ENCODE data around the gene RS1.

Gene RS1

DNA sequence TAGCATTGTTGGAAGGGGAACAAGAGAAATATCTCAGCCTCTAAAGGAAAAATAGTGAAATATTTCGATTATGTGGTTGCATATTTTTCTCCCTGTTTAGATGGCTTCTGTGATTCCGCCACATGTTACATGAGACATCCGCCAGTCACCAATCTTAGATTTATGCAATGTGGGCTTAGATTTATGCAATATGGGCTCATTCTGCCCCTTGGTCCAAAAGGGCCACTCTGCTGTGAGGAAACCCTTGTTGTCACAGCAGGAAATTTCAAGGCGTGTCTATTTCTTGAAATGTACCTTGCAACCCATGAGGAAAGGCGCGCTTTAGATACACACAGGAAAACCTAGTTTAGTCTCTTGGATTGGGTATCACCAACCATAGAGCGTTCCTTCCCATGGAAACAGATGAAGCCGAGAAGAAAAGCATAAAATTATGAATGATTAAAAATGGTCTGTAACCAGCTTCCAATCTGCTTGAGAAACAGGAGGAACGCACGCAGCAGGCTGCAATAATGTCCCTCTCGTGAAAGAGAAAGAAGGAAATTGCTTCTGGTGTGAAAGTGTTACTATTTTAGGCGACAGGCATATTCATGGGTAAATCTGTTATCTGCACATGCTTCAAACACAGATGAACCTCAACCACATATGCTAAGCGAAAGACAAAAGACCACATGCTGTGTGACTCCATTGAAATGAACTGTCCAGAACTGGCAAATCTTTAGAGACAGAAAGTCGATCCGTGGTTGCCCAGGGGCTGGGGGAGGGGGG lies 3.7 kb downstream of the RS1 start:
- no peak for DNase-seq

DNA sequence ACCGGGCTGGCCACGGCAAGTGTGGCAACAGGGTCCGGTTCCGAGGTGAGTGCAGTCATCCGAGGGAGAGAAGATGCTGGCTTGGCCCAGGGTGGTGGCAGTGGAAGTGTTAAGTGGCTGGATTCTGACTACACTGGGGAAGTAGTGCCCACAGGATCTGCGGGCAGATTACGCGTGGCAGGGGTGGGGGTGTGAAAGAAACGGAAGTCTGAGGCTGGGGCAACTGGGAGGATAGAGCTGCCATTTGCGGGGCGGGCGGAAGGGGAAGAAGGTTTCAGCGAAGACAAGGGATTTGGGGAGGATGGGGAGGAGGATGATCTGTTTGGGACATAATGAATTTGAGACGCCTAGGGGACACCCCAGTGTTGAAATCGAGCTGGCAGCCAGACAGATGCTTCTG lies 5.3 kb downstream of the RS1 start:
- DNase-seq = no peak

GRCh38 chrX:18664947-18665346 lies 7.0 kb downstream of the RS1 start:
- no peak for DNase-seq

DNA sequence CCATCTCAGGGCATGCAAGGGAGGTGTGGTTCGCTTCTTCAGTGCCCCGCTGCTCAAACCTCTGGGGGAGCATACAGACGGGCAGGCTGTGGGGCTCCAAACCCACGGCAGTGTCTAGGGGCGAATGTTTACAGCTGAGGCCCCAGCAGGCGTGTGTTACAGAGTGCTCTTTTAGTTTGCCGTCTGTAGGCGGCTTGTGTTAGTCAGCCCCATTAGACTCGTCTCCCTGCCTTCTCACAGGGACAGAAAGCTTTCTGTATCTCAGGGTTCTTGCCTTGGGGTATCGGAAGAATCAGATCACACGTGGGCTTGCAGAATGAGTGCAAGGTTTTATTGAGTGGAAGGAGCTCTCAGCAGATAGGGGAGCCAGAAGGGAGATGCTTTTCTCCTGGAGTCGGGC lies 10.6 kb downstream of the RS1 start:
- DNase-seq = no peak

GRCh38 chrX:18654875-18655836 lies 16.8 kb downstream of the RS1 start:
- DNase-seq = no peak

DNA sequence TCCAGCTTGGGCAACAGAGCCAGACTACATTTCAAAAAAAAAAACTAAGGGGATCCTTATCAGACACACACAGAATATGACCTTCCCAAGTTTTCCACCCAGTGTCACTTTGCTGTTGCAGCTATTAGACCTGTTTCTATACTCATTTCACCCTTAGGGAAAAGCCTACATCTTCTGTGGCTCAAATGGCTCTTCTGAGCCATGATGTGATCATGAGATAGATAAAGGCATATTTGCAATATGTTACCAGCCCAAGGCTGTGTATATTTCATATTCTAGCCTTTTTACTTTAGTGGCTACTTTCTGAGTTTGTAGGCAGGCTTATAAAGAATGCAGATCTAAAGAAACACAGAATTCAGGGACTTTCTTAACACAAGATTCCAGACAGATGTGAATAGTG lies 19.3 kb downstream of the RS1 start:
- no peak for DNase-seq

GRCh38 chrX:18650662-18651061 lies 21.2 kb downstream of the RS1 start:
- no peak for DNase-seq

DNA sequence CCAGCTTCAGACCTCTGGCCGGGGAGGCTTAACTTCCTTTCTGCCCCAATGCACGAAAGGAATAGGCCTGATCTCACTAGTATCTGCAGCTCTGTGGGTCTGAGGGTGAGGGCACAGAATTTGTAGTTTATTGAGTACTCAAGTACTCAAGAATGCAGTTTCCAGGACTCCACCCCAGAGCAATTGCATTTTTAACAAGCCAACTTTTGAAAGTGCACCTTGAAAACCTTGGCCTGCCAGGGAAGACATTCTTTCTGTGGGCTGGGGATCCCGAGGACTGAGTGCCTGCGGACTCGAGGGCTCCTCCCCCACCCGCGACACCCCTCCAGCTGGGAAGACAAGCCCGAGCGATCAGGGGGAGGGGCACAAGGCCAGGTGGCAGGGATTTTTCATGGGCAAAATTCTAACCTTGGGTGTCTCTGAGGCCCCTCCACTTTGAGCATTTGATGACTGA lies 22.4 kb downstream of the RS1 start:
- DNase-seq = no peak

GRCh38 chrX:18647621-18648020 lies 24.3 kb downstream of the RS1 start:
- DNase-seq = no peak

GRCh38 chrX:18643853-18644252 lies 28.1 kb downstream of the RS1 start:
- DNase-seq = no peak

DNA sequence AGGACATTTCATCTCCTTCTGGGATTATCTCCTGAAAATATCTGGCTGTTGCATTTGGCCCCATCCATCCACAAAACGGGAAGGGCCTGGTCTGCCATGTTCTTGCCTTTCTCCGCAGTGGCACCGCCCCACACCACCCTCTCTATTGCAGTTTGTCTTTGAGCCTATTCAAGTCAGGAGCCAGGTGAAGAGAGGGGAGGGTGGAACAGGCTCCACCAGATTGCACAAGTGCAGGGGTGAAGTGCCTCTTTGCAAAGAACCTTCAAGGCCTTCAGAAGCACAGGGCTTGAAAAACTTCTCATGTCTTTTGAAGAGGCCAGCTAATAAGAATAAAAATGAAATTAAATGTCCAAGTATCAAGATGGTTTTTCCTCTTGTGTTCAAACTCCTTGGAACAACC lies 28.7 kb downstream of the RS1 start:
- DNase-seq = no peak

- no peak for DNase-seq
These were observed 31.2 kb downstream of the RS1 start for GRCh38 chrX:18640686-18641085.

DNA sequence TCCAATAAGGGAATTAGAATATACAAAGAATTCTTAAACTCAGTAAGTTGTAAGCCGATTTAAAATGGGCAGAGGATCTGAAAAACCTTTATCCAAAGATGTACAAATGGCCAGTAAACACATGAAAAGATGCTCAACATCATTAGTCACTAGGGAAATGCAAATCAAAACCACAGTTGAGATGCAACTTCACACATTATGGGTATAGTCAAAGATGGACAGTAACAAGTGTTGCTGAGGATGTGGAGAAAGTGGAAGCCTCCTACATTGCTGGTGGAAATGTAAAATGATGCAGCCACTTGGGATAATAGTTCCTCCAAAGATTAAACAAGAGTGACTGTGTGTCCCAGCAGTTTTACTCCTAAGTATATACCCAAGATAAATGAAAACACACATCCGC lies 32.6 kb downstream of the RS1 start:
- no peak for DNase-seq

- DNase-seq = no peak
These were observed 33.5 kb downstream of the RS1 start for GRCh38 chrX:18638398-18638797.

DNA sequence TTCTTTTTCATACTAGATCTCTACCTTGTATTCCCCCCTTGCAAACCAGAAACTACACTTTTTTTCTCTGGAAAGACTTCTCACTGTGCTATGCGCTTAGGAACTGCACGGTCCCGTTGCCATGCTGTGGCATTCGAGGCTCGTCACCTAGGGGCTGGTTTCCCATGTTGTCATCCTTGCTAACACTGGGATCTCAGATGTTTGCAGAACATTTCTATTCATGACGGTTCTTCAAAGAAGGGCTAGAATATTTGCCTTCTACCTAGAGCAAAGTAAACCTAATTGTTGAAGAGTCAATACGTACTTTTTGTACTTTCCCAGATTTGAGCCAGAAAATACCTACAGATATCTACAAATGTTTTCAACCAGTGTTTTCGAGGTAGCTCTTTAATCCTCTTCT lies 41.0 kb downstream of the RS1 start:
- DNase-seq = no peak

GRCh38 chrX:18624599-18624998 lies 47.3 kb downstream of the RS1 start:
- no peak for DNase-seq

DNA sequence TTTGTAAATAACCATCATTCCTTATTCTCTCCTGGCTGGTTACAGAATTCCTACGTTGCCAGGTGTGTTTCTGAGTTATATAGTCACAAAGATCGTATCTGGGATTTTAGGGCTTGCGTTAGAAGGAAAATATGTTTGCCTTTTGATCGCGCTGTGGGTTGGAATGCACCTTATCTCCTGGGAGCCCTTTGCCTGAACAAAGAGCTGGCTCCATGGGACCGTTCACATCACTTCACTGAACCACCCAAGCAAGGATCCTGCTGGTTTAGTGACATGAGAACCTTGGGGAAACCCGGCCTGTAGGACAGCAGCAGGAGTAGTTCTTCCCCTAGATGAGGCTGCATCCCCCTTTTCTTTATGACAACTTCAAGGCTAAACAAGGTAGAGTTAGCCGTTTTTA lies 51.6 kb downstream of the RS1 start:
- no peak for DNase-seq

- DNase-seq = no peak
These were observed 52.6 kb downstream of the RS1 start for GRCh38 chrX:18619288-18619687.

- DNase-seq = no peak
These were observed 54.5 kb downstream of the RS1 start for GRCh38 chrX:18617407-18617750.

DNA sequence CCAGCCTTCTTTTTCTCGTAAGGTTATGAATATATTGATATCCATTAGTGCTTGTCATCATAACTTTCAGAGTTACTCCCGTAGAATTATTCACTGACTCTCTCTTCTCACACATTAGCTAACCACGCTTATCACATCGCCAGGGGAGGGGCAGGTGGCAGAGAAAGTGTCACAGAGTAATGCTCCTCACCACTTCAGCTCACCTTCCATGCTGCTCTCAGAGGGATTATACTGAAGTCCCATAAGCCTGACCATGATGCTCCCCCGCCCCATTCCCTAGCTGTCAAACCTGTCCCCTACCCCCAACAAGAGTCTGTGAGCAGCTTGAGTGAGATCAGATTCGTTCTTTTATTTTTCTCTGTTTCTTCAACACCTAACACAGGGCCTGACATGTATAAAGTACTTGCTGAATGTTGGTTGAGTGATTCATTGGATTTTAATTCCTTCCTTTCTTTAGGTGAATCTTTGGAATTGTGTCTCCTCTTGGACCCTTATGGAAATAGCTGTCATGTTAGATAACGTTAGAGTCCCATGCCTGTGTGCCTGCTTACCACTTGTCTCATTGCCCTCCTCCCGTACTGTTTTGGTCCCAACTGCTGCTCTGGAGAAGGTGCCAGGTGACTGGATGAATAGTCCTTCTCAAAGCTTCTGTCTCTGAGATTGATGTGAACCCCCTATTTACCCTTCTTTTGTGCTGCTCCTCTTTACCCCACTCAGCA lies 55.1 kb downstream of the RS1 start:
- DNase-seq = no peak

- DNase-seq = peak in 1 of 2 experiments; percentile 6
These were observed 57.8 kb downstream of the RS1 start for GRCh38 chrX:18613930-18614639.

- no peak for DNase-seq
These were observed 63.9 kb downstream of the RS1 start for GRCh38 chrX:18607966-18608365.

DNA sequence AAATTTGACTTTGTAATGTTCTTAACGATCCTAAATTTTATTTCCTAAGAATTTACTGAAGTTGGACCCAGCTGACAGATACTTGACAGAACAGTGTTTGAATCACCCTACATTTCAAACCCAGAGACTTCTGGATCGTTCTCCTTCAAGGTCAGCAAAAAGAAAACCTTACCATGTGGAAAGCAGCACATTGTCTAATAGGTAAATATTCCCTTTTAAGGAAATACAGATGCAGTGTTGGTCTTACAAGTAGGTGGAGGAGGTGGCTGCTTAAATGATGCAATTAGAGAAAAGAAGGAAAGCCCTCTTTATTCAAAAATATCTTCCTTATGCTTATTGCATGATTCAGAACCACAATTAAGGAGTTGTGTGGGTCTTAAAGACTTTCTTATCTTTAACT lies 73.5 kb downstream of the RS1 start:
- DNase-seq = no peak
